NB4 (cell line): ENCODE measurements around the gene GALNT2.

Experiments
- POLR2A ChIP-seq: IDR thresholded peaks from 2 replicates; pipeline ENCODE4 v1.6.1; 2011; ENCODE audit warnings: mild to moderate bottlenecking; ENCODE audit not compliant: insufficient read length; ENCODE audit errors: extremely low read depth
- TF ChIP-seq, protein P1 (sequence below): IDR thresholded peaks from one replicate; pipeline ENCODE4 v1.5.1; 2012; ENCODE audit warnings: low read depth, low read length
- TF ChIP-seq, protein P2 (sequence below): IDR thresholded peaks from 2 replicates; pipeline ENCODE4 v1.6.1; 2011; ENCODE audit warnings: low read depth, low read length

DNA sequence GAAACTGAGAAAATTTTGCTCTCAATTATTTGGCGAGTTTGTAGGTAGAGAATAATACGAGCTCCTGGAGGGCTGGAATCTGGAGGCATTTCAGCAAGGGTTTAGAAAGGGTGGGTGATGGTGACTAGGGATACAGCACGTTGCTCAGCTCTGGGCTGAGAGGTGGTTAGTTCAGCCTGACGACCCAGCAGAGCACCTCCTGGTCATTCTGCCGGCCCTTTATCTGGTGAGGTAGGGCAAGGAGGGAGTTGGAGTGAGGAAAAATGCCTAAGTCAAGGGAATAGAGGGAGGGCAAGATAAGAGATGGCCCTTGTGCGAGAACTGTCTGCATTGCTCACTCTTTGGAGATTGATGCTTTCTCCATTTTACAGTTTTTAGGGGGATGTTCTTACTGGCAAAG is 19.1 kb downstream of the GALNT2 start:
- TF ChIP-seq, protein P1, sequence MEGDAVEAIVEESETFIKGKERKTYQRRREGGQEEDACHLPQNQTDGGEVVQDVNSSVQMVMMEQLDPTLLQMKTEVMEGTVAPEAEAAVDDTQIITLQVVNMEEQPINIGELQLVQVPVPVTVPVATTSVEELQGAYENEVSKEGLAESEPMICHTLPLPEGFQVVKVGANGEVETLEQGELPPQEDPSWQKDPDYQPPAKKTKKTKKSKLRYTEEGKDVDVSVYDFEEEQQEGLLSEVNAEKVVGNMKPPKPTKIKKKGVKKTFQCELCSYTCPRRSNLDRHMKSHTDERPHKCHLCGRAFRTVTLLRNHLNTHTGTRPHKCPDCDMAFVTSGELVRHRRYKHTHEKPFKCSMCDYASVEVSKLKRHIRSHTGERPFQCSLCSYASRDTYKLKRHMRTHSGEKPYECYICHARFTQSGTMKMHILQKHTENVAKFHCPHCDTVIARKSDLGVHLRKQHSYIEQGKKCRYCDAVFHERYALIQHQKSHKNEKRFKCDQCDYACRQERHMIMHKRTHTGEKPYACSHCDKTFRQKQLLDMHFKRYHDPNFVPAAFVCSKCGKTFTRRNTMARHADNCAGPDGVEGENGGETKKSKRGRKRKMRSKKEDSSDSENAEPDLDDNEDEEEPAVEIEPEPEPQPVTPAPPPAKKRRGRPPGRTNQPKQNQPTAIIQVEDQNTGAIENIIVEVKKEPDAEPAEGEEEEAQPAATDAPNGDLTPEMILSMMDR: no peak
- no peak for TF ChIP-seq POLR2A
- TF ChIP-seq, protein P2, sequence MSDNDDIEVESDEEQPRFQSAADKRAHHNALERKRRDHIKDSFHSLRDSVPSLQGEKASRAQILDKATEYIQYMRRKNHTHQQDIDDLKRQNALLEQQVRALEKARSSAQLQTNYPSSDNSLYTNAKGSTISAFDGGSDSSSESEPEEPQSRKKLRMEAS: no peak
